HEK293 (cell line): Measurements from ENCODE around the gene BCAS3.

Source experiments
- ZBTB44 ChIP-seq: fragments of 450-650 bp; IDR thresholded peaks from 2 replicates; pipeline ENCODE4 v1.5.1; 2018; ENCODE audit warnings: missing biosample characterization, mild to moderate bottlenecking, missing genetic modification characterization
- ZNF610 ChIP-seq: fragments of 450-650 bp; formaldehyde crosslinking; IDR thresholded peaks from 2 replicates; pipeline ENCODE4 v1.5.1; 2016; ENCODE audit warnings: missing biosample characterization, missing genetic modification characterization, borderline replicate concordance
- TF ChIP-seq, protein P1 (sequence below): fragments of 450-650 bp; formaldehyde crosslinking; IDR thresholded peaks from 2 replicates; pipeline ENCODE4 v1.5.1; 2016; ENCODE audit warnings: missing biosample characterization, missing genetic modification characterization

- TF ChIP-seq, protein P1, sequence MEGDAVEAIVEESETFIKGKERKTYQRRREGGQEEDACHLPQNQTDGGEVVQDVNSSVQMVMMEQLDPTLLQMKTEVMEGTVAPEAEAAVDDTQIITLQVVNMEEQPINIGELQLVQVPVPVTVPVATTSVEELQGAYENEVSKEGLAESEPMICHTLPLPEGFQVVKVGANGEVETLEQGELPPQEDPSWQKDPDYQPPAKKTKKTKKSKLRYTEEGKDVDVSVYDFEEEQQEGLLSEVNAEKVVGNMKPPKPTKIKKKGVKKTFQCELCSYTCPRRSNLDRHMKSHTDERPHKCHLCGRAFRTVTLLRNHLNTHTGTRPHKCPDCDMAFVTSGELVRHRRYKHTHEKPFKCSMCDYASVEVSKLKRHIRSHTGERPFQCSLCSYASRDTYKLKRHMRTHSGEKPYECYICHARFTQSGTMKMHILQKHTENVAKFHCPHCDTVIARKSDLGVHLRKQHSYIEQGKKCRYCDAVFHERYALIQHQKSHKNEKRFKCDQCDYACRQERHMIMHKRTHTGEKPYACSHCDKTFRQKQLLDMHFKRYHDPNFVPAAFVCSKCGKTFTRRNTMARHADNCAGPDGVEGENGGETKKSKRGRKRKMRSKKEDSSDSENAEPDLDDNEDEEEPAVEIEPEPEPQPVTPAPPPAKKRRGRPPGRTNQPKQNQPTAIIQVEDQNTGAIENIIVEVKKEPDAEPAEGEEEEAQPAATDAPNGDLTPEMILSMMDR (tag by site-specific recombination): no peak
- TF ChIP-seq ZNF610 (tag by site-specific recombination): no peak
- TF ChIP-seq ZBTB44 (tag by site-specific recombination): no peak
Observed at GRCh38 chr17:61187038-61187437, 509.4 kb downstream of the BCAS3 start.
